IMR-90 (cell line): ENCODE data around the gene ACIN1. TPM values are rescaled to one million over a fixed set of nuclear protein-coding genes. Genes with fewer than 3 reads are reported as not detected.

Experiments
- ATAC-seq: fragments of 200-7000 bp; cut with Tn5 transposase; 2 replicates; pipeline ENCODE4 v1.9.1; 2020; ENCODE audit warnings: low read depth, mild to moderate bottlenecking, moderate library complexity
- BruUV-seq: library from RNA; stranded (reverse); fragments of 400-500 nt; replicated peaks from 2 replicates; lab custom pipeline; 2021; lab: Mats Ljungman, UMichigan
- CTCF ChIA-PET: fragments of 300-600 bp; formaldehyde crosslinking; extraction: SDS; loops from one replicate; lab custom pipeline; 2021; ENCODE audit warnings: antibody characterized with exemption; lab: Yijun Ruan, JAX
- POLR2A ChIA-PET: fragments of 300-600 bp; sonication (Branson Sonifier 250); formaldehyde crosslinking; loops from one replicate; lab custom pipeline; 2022; ENCODE audit warnings: antibody characterized with exemption; ENCODE audit not compliant: unreplicated experiment; lab: Charles Lee
- DNase-seq: peaks from one replicate; pipeline ENCODE4 v3.0.0; 2013
- H2AFZ ChIP-seq: replicated peaks from 2 replicates; pipeline ENCODE3; 2013; ENCODE audit warnings: low read length, mild to moderate bottlenecking; ENCODE audit not compliant: poor library complexity
- H2AK5ac ChIP-seq: 2 replicates; pipeline ENCODE4 v1.6.1; 2013; ENCODE audit warnings: low read depth, low read length, inconsistent platforms
- H2AK9ac ChIP-seq: replicated peaks from 2 replicates; pipeline ENCODE3; 2013; ENCODE audit warnings: mild to moderate bottlenecking, low read depth, low read length, moderate library complexity; ENCODE audit not compliant: poor library complexity
- H2BK120ac ChIP-seq: 2 replicates; pipeline ENCODE4 v1.6.1; 2013; ENCODE audit warnings: low read depth, low read length, inconsistent platforms
- H2BK15ac ChIP-seq: 3 replicates; pipeline ENCODE4 v1.6.1; 2013; ENCODE audit warnings: low read depth, low read length, inconsistent platforms
- H2BK20ac ChIP-seq: 2 replicates; pipeline ENCODE4 v1.6.1; 2013; ENCODE audit warnings: low read depth, mild to moderate bottlenecking, inconsistent platforms, low read length, moderate library complexity
- H2BK5ac ChIP-seq: 2 replicates; pipeline ENCODE4 v1.6.1; 2013; ENCODE audit warnings: mild to moderate bottlenecking, low read depth, low read length, inconsistent platforms; ENCODE audit not compliant: poor library complexity, severe bottlenecking
- H3K14ac ChIP-seq: replicated peaks from 2 replicates; pipeline ENCODE4 v1.6.1; 2013; ENCODE audit warnings: low read depth, low read length, inconsistent platforms
- H3K18ac ChIP-seq: 2 replicates; pipeline ENCODE4 v1.6.1; 2013; ENCODE audit warnings: low read depth, low read length, control low read depth
- H3K23ac ChIP-seq: 2 replicates; pipeline ENCODE4 v1.6.1; 2013; ENCODE audit warnings: low read depth, low read length, inconsistent platforms
- H3K27ac ChIP-seq: 2 replicates; pipeline ENCODE4 v1.5.1; 2013; ENCODE audit warnings: mild to moderate bottlenecking, control low read depth, low read length; ENCODE audit not compliant: insufficient read depth
- H3K27me3 ChIP-seq: 2 replicates; pipeline ENCODE4 v1.6.1; 2013; ENCODE audit warnings: low read length; ENCODE audit not compliant: control insufficient read depth, insufficient read depth
- H3K36me3 ChIP-seq: 2 replicates; pipeline ENCODE4 v1.6.1; 2013; ENCODE audit warnings: low read length, mixed read lengths; ENCODE audit not compliant: control insufficient read depth, insufficient read depth
- H3K4ac ChIP-seq: 2 replicates; pipeline ENCODE4 v1.6.1; 2013; ENCODE audit warnings: low read depth, low read length, inconsistent platforms
- H3K4me1 ChIP-seq: 2 replicates; pipeline ENCODE4 v1.6.1; 2013; ENCODE audit warnings: low read length, mixed read lengths; ENCODE audit not compliant: control insufficient read depth, insufficient read depth
- H3K4me2 ChIP-seq: 2 replicates; pipeline ENCODE4 v1.6.1; 2013; ENCODE audit warnings: low read depth, mild to moderate bottlenecking, control low read depth, low read length, moderate library complexity
- H3K4me3 ChIP-seq: 2 replicates; pipeline ENCODE4 v1.5.1; 2013; ENCODE audit warnings: low read depth, mild to moderate bottlenecking, control low read depth, low read length, moderate library complexity; ENCODE audit not compliant: insufficient read depth
- H3K56ac ChIP-seq: 2 replicates; pipeline ENCODE4 v1.6.1; 2013; ENCODE audit warnings: low read length, inconsistent platforms; ENCODE audit not compliant: insufficient read depth; ENCODE audit errors: extremely low read depth
- H3K79me1 ChIP-seq, 2 experiments: 2 replicates each; pipeline ENCODE4 v1.6.1; 2013; ENCODE audit warnings: low read length in 2 of 2, inconsistent platforms in 1 of 2, low read depth in 1 of 2
- H3K9ac ChIP-seq: 2 replicates; pipeline ENCODE4 v1.6.1; 2013; ENCODE audit warnings: low read depth, low read length, control low read depth
- H3K9me1 ChIP-seq: 2 replicates; pipeline ENCODE4 v1.6.1; 2013; ENCODE audit warnings: low read length, inconsistent platforms; ENCODE audit not compliant: insufficient read depth
- H3K9me3 ChIP-seq: 2 replicates; pipeline ENCODE4 v1.6.1; 2013; ENCODE audit warnings: low read length; ENCODE audit not compliant: control insufficient read depth, insufficient read depth
- H4K20me1 ChIP-seq: 2 replicates; pipeline ENCODE4 v1.6.1; 2013; ENCODE audit warnings: low read length, inconsistent platforms; ENCODE audit not compliant: insufficient read depth
- H4K5ac ChIP-seq: 2 replicates; pipeline ENCODE4 v1.6.1; 2013; ENCODE audit warnings: mild to moderate bottlenecking, low read depth, low read length, control low read depth
- H4K8ac ChIP-seq, 2 experiments: 2 replicates each; pipeline ENCODE4 v1.6.1; 2013; ENCODE audit warnings: low read depth in 2 of 2, low read length in 2 of 2, control low read depth in 1 of 2, inconsistent platforms in 1 of 2
- H4K91ac ChIP-seq: 2 replicates; pipeline ENCODE4 v1.6.1; 2013; ENCODE audit warnings: low read depth, low read length, inconsistent platforms; ENCODE audit not compliant: insufficient read depth
- FOS ChIP-seq: fragments of 150-350 bp; IDR thresholded peaks from 2 replicates; pipeline ENCODE4 v1.6.1; 2016; ENCODE audit warnings: low read depth, low read length
- SMC3 ChIP-seq: fragments of 150-350 bp; IDR thresholded peaks from 2 replicates; pipeline ENCODE4 v1.6.1; 2016; ENCODE audit warnings: low read depth, mild to moderate bottlenecking, antibody characterized with exemption, low read length, moderate library complexity
- WGBS, 2 experiments: methylation state at CpG; one replicate each; pipeline versions ENCODE4 v1.1.5 to v1.1.7; 2013; ENCODE audit warnings: missing lambda C conversion rate in 2 of 2; ENCODE audit not compliant: insufficient read length in 1 of 2; ENCODE audit errors: extremely low coverage in 2 of 2; 5-methylcytosine and 5-hydroxymethylcytosine counted together
- dilution Hi-C: fragments of 300-500 bp; cut with HindIII; formaldehyde crosslinking; loops from one replicate; pipeline ENCODE4 v1.14.3; 2018; ENCODE audit warnings: low sequenced_read_pairs; ENCODE audit not compliant: unreplicated experiment
- in situ Hi-C: fragments of 300-500 bp; cut with MboI; formaldehyde crosslinking; loops from 3 replicates; pipeline ENCODE4 v1.14.3; 2019; ENCODE audit warnings: low sequenced_read_pairs, inconsistent platforms, mixed read lengths
- intact Hi-C: fragments of 100-400 bp; cut with micrococcal nuclease; formaldehyde crosslinking; loops from 2 replicates; pipeline ENCODE4 v1.10.0; 2022
- polyA plus RNA-seq, 3 experiments: library from polyadenylated mRNA; depleted of rRNA; stranded (reverse); fragments of >200 nt; gene quantifications; 2 replicates each; pipeline ENCODE4 v1.2.3, GENCODE V29; 2012; ENCODE audit warnings: low replicate concordance in 1 of 3
- total RNA-seq: library from RNA; depleted of rRNA; stranded (reverse); fragments of >200 nt; gene quantifications from 2 replicates; pipeline ENCODE4 v1.2.3, GENCODE V29; 2012
- TF ChIP-seq, protein P1 (sequence below): conservative IDR thresholded peaks from 2 replicates; pipeline ENCODE4 v1.5.1; 2012; ENCODE audit warnings: mild to moderate bottlenecking, low read depth, low read length, improper control_type of control experiment

The ACIN1 gene
- total and polyA plus RNA-seq, 2 of the 4 experiments (the other 2 are of a cell fraction): 73.8 to 185 TPM

DNA sequence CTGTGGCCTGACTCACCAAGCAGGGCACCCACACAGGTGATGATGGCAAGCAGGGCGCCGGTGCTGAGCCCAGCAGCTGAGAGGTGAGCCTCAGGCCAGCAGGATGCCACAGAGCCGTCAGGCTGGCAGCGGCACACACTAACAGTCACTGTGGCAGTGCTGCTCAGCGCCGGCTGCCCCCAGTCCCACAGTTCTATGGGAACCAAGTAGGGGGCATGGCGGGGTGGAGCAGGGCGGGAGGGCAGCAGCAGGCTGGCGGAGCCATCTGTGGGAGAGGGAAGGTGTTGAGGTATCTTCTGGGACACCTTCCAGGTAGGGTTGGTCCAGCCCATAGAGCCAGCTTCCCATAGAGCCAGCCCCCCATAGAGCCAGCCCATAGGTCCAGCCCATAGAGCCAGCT lies 45.9 kb downstream of the ACIN1 start:
- no peak overlapping the region for H3K4me3 ChIP-seq
- no peak overlapping the region for H3K56ac ChIP-seq
- intact Hi-C loops: no loop called here
- 100% methylated on average over 3 of the region's 9 CpGs; no CpG with 5 or more reads in 1 of the 2 experiments for WGBS, 2 experiments
- H4K20me1 ChIP-seq: no peaks in the 10 kb centered on the region; the same call in 1 of the 2 replicates
- TF ChIP-seq, protein P1, sequence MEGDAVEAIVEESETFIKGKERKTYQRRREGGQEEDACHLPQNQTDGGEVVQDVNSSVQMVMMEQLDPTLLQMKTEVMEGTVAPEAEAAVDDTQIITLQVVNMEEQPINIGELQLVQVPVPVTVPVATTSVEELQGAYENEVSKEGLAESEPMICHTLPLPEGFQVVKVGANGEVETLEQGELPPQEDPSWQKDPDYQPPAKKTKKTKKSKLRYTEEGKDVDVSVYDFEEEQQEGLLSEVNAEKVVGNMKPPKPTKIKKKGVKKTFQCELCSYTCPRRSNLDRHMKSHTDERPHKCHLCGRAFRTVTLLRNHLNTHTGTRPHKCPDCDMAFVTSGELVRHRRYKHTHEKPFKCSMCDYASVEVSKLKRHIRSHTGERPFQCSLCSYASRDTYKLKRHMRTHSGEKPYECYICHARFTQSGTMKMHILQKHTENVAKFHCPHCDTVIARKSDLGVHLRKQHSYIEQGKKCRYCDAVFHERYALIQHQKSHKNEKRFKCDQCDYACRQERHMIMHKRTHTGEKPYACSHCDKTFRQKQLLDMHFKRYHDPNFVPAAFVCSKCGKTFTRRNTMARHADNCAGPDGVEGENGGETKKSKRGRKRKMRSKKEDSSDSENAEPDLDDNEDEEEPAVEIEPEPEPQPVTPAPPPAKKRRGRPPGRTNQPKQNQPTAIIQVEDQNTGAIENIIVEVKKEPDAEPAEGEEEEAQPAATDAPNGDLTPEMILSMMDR: no peak
- TF ChIP-seq FOS (no peak), SMC3 (no peak)
- H2BK5ac ChIP-seq: no peak overlapping the region
- no peak overlapping the region for H4K5ac ChIP-seq
- H2AK9ac ChIP-seq: no peak overlapping the region
- H3K36me3 ChIP-seq: peaks cover 2% of the 10 kb centered on the region; the same call in 1 of the 2 replicates
- CTCF ChIA-PET: no interaction called here
- no peaks in the 10 kb centered on the region for H3K27me3 ChIP-seq
- in situ Hi-C loops: no loop called here
- H3K9ac ChIP-seq: no peak overlapping the region
- POLR2A ChIA-PET: no interaction called here
- H3K27ac ChIP-seq: no peak overlapping the region
- H3K4ac ChIP-seq: no peak overlapping the region
- no peaks in the 10 kb centered on the region for H3K9me3 ChIP-seq
- no peak overlapping the region for H2AFZ ChIP-seq
- H3K4me1 ChIP-seq: peaks cover 4% of the 10 kb centered on the region
- no peak overlapping the region for H2BK20ac ChIP-seq
- no peak overlapping the region for H2BK120ac ChIP-seq
- H4K8ac ChIP-seq: no peak overlapping the region
- BruUV-seq: no TSS peak
- DNase-seq (no peak), ATAC-seq (no peak)
- no peaks in the 10 kb centered on the region for H3K79me1 ChIP-seq
- no peak overlapping the region for H3K4me2 ChIP-seq
- peaks cover 8% of the 10 kb centered on the region; the same call in 1 of the 2 replicates for H3K9me1 ChIP-seq
- H2AK5ac ChIP-seq: no peak overlapping the region
- H3K23ac ChIP-seq: no peak overlapping the region
- H2BK15ac ChIP-seq: no peak overlapping the region
- H4K91ac ChIP-seq: no peak overlapping the region
- H3K18ac ChIP-seq: no peak overlapping the region
- H3K14ac ChIP-seq: no peak overlapping the region
- dilution Hi-C loops: no loop called here
